GM19193 (cell line): ENCODE data around the gene UXS1.

ENCODE experiments used
- POLR2A ChIP-seq: IDR thresholded peaks from 4 replicates; pipeline ENCODE4 v1.6.1; 2011; ENCODE audit not compliant: insufficient read depth, insufficient read length; ENCODE audit errors: extremely low read depth

UXS1 gene

GRCh38 chr2:106113361-106113966, 80.6 kb downstream of the UXS1 start:
- TF ChIP-seq POLR2A: no peak

DNA sequence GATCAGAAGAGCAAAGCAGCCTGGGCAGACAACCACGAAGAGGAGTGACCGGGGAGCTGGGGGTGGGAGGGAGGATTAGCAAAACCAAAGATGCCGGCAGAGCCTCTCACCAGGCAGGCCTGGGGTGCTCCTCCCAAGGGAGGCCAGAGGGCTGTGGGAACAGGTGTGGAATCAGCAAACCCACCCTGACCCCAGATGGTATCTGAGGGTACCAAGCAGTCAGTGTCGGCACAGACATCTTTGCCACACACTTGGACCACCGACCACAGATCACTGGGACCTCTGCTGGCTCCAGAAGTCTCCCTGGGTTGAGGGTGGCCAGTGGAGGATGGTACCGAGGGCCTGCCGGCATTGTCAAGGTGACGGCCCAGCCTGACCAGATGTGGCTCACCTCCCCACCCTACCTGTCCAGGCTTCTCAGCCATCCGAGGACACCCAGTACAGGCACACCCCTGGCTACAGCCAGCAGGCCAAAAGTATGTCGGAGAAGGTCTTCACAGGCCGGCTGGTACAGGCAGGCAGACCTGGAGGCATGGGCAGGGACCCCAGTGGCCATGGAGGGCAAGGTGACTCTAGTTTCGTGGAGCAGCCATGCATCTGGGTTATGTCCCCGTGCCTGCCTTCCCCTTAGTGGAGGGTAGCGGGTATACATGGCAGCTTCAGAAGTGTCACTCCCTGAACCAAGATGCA, 82.1 kb downstream of the UXS1 start:
- TF ChIP-seq POLR2A: no peak

GRCh38 chr2:106109675-106110424, 84.3 kb downstream of the UXS1 start:
- no peak for TF ChIP-seq POLR2A

- no peak for TF ChIP-seq POLR2A
Observed at GRCh38 chr2:106108791-106109190, 85.3 kb downstream of the UXS1 start.

DNA sequence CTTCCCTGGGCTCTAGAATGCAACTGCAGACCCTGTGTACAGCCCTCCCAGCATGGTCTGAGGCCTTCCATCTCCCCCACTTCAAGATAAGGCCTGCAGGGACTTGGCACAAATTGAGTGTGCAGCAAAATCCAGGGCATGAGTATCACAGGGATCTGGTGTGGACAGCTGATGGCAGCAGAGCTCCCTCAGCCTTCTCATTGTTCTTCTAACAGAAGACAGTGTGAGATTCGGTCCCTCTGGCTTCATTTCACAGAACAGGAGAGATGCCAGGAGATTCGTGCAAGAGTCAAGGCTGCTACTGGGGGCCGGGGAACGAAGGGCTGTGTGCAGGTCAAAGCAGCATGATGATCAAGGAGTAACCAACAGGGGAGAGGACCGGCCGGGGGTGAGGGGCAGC, 85.8 kb downstream of the UXS1 start:
- no peak for TF ChIP-seq POLR2A

- no peak for TF ChIP-seq POLR2A
Observed at GRCh38 chr2:106107509-106108131, 86.5 kb downstream of the UXS1 start.

DNA sequence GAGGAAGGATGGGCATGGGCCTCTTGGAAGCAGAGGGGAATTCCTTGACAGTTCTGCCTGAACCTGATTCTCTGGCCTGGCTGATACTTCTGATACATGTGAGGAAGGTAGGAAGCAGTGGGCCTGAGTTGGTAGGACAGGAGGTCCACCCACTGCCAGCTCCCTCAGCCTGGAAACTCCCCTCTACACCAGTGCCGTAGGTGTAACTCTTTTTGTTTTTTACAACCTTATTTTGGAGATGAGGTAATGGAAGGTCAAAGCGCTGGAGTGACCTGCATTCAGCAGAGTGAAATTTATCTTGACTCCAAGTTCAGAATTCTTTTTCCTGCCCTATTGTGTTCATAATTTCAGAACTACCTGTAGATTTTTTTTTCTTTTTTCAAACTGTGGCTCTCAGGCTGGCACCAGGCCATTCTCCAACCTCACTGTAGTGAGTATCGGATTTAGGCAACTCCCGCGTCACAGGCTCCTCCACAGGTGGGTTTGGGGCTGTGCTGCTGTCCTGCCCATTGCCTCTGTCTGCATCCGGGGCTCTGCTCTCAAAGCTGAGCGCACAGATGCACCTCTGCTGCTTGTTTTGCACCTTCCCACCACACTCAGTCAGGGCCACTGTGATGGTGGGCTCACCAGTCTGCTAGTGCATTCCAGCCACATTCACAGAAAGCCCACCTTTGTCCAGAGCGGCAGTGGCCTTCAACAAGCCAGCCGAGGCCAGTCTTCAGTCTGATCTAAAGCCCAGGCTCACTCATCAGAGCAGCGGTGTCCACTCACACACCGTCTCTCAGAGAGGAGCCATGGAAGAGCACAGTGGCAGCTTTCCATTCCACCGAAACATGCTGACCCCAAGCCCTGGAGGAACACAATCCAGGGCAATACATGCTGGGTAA, 87.2 kb downstream of the UXS1 start:
- TF ChIP-seq POLR2A: no peak

DNA sequence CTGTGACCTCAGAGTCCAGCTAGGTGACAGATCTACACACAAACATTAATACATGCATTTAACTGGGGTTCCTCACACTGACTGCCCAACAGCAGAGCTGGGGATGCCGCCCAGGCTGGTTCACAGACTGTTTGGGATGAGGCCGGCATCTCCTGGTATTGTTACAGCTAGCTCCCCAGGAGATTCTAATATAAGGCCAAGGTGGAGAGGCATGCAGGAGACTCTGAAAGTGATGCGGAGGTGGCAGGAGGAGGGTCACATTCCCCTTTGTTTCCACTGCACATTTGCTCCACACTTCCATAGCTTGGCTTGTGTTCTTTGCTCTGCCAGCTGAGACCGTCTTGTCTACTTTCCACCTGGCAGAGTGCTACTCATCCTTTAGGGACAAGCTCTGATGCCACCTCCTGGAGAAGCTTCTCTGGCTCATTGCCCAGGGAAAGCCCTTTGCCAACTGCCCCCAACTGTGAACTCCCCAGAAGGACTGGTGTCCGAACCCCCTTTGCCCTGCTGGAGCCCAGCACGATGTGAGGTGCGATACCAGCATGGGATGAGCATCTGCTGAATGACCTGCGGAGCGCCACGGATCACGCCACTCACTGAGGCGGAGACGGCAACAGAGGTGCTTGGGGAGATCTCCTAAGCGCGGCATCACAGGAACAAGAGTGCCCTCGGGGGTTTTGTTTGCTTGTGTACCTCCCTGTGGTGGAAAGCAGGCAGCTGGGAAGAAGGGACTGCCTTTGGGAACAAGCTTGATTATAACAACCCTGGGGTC, 88.8 kb downstream of the UXS1 start:
- no peak for TF ChIP-seq POLR2A

- no peak for TF ChIP-seq POLR2A
Observed at GRCh38 chr2:106104332-106105062, 89.6 kb downstream of the UXS1 start.

- no peak for TF ChIP-seq POLR2A
Observed at GRCh38 chr2:106099691-106100090, 94.4 kb downstream of the UXS1 start.

DNA sequence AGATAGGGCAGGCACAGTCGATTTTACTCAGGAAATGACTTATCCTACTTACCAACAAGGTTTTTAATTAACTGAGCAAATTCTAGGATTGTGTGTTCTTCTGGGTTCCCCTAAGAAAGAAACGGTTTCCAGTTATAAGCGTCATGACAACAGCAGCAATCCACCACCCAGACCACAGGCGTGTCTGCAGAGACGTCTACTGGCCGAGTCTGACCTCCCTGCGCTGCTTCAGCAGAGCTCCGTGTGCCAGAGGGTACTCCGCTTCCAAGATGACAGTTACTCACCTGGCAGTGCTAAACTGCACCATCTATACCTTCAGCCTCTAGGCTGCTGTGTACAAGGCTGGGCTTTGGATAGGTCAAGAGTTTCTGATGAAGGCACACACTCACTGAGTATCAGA, 95.4 kb downstream of the UXS1 start:
- TF ChIP-seq POLR2A: no peak

GRCh38 chr2:106098081-106098480, 96.0 kb downstream of the UXS1 start:
- TF ChIP-seq POLR2A: no peak

DNA sequence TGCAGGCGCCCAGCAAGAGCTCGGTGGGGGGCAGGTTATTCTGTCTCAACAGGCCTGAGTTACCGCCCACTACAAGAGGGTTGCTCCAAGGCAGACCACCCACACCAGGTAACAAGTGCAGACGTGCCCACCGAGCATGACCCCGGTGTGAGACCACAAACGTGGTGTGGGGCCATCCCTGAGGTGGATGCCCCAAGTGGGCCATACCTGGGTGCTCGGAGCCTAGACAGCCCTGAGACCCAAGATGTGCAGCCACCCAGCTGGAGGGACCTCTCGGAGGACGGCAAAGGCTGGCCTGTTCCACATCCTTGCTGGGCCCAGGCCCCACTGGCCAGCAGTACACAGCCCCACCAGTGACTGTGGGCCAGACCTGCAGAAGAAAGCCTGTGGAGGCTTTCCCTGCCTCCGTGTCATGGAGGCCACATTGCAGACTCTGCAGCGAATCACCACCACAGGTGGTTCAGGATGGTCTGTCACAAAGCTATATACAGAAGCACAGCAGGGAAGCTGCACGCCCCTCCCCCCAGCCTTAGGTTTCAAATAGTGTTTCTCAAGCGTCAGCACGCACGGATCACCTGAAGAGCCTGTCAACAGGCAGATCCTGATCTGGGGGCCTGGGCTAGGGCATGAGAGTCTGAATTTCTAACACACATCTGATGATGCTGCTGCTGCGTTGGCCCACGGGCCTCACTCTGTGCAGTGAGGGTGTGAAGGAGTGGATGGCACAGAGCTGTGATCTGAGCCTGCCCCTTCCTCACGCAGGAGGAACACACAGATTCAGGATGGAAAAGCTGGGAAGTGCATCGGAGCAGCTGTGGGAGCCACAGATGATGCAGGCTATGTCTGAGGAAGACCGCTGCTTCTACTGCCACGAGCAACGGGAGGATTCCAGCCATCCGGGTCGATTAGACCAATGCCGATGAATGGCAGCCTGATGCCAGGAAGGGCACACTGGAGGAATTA, 96.8 kb downstream of the UXS1 start:
- no peak for TF ChIP-seq POLR2A
